Articular chondrocyte of knee joint (primary cell): ENCODE measurements around the gene HAGHL. TPM values are rescaled to one million over a fixed set of nuclear protein-coding genes. Genes with fewer than 3 reads are reported as not detected.

ENCODE experiments used
- small RNA-seq: library from RNA; depleted of rRNA; stranded (forward); fragments of <200 nt; gene quantifications from one replicate; pipeline ENCODE3, GENCODE V24; 2012
- total RNA-seq: library from RNA; depleted of rRNA; stranded (reverse); fragments of >200 nt; gene quantifications from 2 replicates; pipeline ENCODE4 v1.2.3, GENCODE V29; 2012

HAGHL gene
- total RNA-seq, result 6.1 and 10.2 TPM in 2 replicates

GRCh38 chr16:726438-727290 is at the start of gene HAGHL, which contains the start of gene CCDC78:
HAGHL (plus strand) TSS chr16:727106; CDS start chr16:727510, 404 bp downstream.
CCDC78 (minus strand) TSS chr16:726443; CDS start chr16:726367, 76 bp downstream.

GRCh38 chr16:679814-680624 is 46.9 kb upstream of the HAGHL start, which contains the start of gene STUB1:
STUB1 (plus strand) TSS chr16:680410; CDS start chr16:680526, 116 bp downstream.

GRCh38 chr16:684071-684794 is 42.7 kb upstream of the HAGHL start, which contains the start of gene JMJD8:
JMJD8 (minus strand) TSS chr16:684334; CDS start chr16:684319, 15 bp downstream.

GRCh38 chr16:705431-706188 is 21.3 kb upstream of the HAGHL start, which contains the start of gene FBXL16:
FBXL16 (minus strand) TSS chr16:705801; CDS start chr16:697405, 8,396 bp downstream.

GRCh38 chr16:714558-715476 is 12.1 kb upstream of the HAGHL start, which contains the start of gene METRN:
METRN (plus strand) TSS chr16:715118; CDS start chr16:715290, 172 bp downstream.

GRCh38 chr16:720990-721764 is 5.7 kb upstream of the HAGHL start, which contains the start of gene ANTKMT:
ANTKMT (plus strand) TSS chr16:721146; CDS start chr16:721275, 129 bp downstream.

GRCh38 chr16:740764-741505 is 14.0 kb downstream of the HAGHL start, which contains the start of gene CIAO3:
CIAO3 (minus strand) TSS chr16:740997; CDS start chr16:740985, 12 bp downstream.

GRCh38 chr16:760545-761343 is 33.8 kb downstream of the HAGHL start, which contains the start of gene MSLN:
MSLN (plus strand) TSS chr16:760734; CDS start chr16:762681, 1,947 bp downstream.

Small RNAs within 50 kb of the gene (small RNA-seq; reads per million reads assigned to genes)
- not detected for gene MIR662

Other genes starting within 250 kb of the HAGHL start
- 24.6 and 26.3 TPM in 2 replicates for gene CAPN15, start 199.4 kb upstream of the HAGHL start, total RNA-seq
- gene PRR35, start 166.7 kb upstream of the HAGHL start, total RNA-seq, result 0.11 TPM in 1 of 2 replicates, not detected in the other
- 0.43 and 0.65 TPM in 2 replicates for gene NHLRC4, start 160.1 kb upstream of the HAGHL start, total RNA-seq
- gene PIGQ, start 157.1 kb upstream of the HAGHL start, total RNA-seq, result 17.6 and 22.3 TPM in 2 replicates
- gene RAB40C, start 137.0 kb upstream of the HAGHL start, total RNA-seq, result 9.5 and 9.8 TPM in 2 replicates
- 0.11 and 0.13 TPM in 2 replicates for gene WFIKKN1, start 96.1 kb upstream of the HAGHL start, total RNA-seq
- 64.2 and 79.6 TPM in 2 replicates for gene METTL26, start 90.8 kb upstream of the HAGHL start, total RNA-seq
- 9.1 and 12.9 TPM in 2 replicates for gene MCRIP2, start 85.3 kb upstream of the HAGHL start, total RNA-seq
- 8.8 and 9.4 TPM in 2 replicates for gene WDR90, start 77.7 kb upstream of the HAGHL start, total RNA-seq
- gene RHOT2, start 59.0 kb upstream of the HAGHL start, total RNA-seq, result 24.3 and 25.2 TPM in 2 replicates
- gene RHBDL1, start 51.4 kb upstream of the HAGHL start, total RNA-seq, result 0.65 and 1.2 TPM in 2 replicates
- gene STUB1, start 46.7 kb upstream of the HAGHL start, total RNA-seq, result 75.1 and 78.9 TPM in 2 replicates
- 39.9 and 45.1 TPM in 2 replicates for gene JMJD8, start 42.8 kb upstream of the HAGHL start, total RNA-seq
- gene WDR24, start 36.7 kb upstream of the HAGHL start, total RNA-seq, result 6.0 and 7.6 TPM in 2 replicates
- gene FBXL16, start 21.3 kb upstream of the HAGHL start, total RNA-seq, result under 0.01 and 0.11 TPM in 2 replicates
- gene METRN, start 12.0 kb upstream of the HAGHL start, total RNA-seq, result 39.6 and 40.2 TPM in 2 replicates
- 16.9 and 18.2 TPM in 2 replicates for gene ANTKMT, start 6.0 kb upstream of the HAGHL start, total RNA-seq
- 0.97 and 1.3 TPM in 2 replicates for gene CCDC78, start 663 bp upstream of the HAGHL start, total RNA-seq
- 19.5 and 26.3 TPM in 2 replicates for gene CIAO3, start 13.9 kb downstream of the HAGHL start, total RNA-seq
- gene MSLN, start 33.6 kb downstream of the HAGHL start, total RNA-seq, result 0.32 and 5.9 TPM in 2 replicates
- gene RPUSD1, start 61.3 kb downstream of the HAGHL start, total RNA-seq, result 15.8 and 16.6 TPM in 2 replicates
- 3.3 and 5.4 TPM in 2 replicates for gene CHTF18, start 61.5 kb downstream of the HAGHL start, total RNA-seq
- gene GNG13, start 73.6 kb downstream of the HAGHL start, total RNA-seq, result not detected in 2 replicates
- gene LMF1, start 243.9 kb downstream of the HAGHL start, total RNA-seq, result 34.2 and 34.6 TPM in 2 replicates